ENCODE results near the gene INPP5A. TPM values are rescaled to one million over a fixed set of nuclear protein-coding genes. Genes with fewer than 3 reads are reported as not detected.

Gene INPP5A
- total RNA-seq, 1 donor from 2014 or later, result 29.5 TPM

DNA sequence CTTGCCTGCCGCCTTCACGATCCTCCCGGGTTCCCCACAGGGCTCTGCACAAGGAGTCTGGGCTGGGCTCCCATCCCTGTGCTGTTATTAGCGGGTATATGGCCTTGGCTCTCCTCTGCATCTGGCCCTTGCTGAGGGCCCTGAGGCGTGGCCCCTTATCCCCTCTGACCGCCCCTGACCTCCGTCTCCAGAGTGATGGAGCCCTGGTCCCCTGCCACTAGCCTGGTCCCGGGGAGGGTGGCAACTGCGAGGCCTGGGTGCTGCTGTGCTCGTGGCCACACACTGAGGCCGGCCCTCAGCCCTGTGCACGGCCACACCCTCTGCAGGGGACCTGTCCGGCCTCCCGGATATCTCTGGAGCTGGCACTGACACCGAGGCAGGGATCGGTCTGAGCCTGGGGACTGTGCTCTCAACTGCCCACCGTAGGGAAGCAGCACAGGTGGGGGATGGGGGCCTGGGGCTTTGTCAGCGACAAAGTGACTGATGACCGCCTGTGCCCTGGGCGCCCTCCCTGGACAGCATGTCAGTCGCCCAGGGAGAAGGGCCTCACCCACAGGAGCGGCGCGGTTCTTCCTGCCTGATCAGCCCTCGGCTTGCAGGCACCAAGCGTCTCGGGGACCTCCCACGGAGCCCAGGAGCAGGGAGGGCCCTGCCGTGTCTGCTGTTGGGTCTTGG lies 176.0 kb downstream of the INPP5A start:
- no peak for DNase-seq (ENCODE audit: low read depth)
- no peak for FAIRE-seq
- H3K36me3 ChIP-seq (ENCODE audit: control insufficient read depth, insufficient read depth, low read length), result peaks cover 7% of the 10 kb centered on the region
- no peaks in the 10 kb centered on the region for H3K27me3 ChIP-seq (ENCODE audit: control insufficient read depth, insufficient read depth, low read length)
- TF ChIP-seq, protein P1, sequence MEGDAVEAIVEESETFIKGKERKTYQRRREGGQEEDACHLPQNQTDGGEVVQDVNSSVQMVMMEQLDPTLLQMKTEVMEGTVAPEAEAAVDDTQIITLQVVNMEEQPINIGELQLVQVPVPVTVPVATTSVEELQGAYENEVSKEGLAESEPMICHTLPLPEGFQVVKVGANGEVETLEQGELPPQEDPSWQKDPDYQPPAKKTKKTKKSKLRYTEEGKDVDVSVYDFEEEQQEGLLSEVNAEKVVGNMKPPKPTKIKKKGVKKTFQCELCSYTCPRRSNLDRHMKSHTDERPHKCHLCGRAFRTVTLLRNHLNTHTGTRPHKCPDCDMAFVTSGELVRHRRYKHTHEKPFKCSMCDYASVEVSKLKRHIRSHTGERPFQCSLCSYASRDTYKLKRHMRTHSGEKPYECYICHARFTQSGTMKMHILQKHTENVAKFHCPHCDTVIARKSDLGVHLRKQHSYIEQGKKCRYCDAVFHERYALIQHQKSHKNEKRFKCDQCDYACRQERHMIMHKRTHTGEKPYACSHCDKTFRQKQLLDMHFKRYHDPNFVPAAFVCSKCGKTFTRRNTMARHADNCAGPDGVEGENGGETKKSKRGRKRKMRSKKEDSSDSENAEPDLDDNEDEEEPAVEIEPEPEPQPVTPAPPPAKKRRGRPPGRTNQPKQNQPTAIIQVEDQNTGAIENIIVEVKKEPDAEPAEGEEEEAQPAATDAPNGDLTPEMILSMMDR (IDR thresholded peaks at IDR 0.05; ENCODE audit: insufficient read depth, low read length, severe bottlenecking), result no peak
- H3K4me3 ChIP-seq (ENCODE audit: low read depth, low read length), result no peak overlapping the region

DNA sequence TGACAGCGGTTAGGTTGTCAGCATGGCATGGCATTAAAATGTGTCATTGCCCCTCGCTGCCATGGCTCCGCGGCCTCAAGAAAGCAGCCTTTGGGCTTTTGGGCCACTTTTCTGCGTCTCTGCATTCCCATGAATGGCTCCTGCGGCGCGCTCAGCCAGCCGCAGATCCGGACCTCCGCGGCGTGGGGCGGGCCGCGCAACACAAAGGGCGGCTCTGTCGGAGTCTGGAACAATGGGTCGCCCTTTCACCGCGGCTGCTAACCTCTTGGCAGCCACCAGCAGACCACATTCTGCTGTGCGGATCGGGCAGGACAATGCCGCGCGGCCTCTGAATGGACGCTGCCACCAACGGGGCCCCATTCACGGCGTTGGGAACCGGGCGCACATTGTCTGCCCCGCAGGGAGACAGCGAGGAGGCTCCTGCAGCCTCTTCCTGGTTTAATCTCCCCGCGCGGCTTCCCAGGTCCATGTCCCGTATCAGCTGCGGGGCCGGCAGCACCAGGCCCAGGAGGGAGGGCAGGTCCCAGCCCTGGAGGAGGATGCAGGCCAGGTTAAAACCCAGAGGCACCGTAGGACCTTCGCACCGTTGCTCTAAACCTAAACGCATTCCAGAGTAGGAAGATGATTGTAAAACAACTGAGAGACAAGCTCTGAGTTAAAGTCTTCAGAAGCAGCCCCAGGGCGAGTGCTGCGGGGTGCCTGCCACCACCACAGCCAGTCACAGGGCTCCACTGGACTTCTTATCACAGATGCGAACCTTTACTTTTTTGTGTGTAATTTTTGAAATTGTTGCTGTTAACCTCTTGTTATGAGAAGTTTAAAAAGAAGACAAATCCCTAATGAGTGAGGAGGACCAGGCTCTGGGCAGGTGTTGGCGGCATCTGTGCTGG lies 176.8 kb downstream of the INPP5A start:
- DNase-seq (ENCODE audit: low read depth), result no peak
- Histone ChIP-seq H3K27me3 (ENCODE audit: control insufficient read depth, insufficient read depth, low read length) (no peaks in the 10 kb centered on the region), H3K4me3 (ENCODE audit: low read depth, low read length) (no peak overlapping the region), H3K36me3 (ENCODE audit: control insufficient read depth, insufficient read depth, low read length) (peaks cover 6% of the 10 kb centered on the region)
- no peak for FAIRE-seq
- TF ChIP-seq, protein P1 (IDR thresholded peaks at IDR 0.05; ENCODE audit: insufficient read depth, low read length, severe bottlenecking), result no peak

DNA sequence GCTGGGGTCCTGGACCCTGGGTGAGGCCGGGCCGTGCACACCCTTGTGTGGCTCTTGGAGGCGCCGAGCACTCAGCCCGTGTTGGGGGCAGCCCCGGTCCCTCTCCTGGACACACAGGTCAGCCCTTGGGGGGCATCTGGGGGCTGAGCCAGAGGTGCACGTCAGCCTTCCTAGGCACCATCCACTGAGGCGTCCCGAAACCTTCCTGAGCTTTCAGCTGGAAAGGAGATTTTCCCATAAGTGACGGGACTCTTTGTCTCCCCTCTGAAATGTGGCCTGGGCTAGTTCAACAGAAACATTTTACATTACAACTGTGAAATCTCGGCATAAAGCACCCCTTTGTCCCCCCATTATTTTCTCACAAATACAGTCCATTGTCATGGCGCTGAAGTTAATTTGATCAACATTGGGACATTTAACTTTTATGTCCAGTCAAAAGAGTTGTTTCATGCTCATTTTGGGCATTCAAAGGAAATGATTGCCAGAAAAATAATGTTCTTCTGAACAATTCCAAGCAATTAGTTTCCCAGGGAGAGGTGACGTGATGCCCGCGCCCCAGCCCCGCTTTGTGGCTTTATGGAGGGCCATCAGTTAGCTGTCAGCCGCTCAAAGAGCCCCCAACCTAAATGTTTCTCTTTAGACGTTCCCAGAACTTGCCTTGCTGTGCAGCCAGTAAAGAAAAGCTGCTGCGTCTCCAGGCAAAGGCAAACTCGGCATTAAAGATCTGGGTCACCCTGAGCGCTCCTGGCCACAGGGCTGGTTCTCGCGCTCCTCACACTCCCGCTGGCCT lies 177.6 kb downstream of the INPP5A start:
- FAIRE-seq (no peak), DNase-seq (ENCODE audit: low read depth) (no peak)
- H3K36me3 ChIP-seq (ENCODE audit: control insufficient read depth, insufficient read depth, low read length), result peaks cover 6% of the 10 kb centered on the region
- no peaks in the 10 kb centered on the region for H3K27me3 ChIP-seq (ENCODE audit: control insufficient read depth, insufficient read depth, low read length)
- no peak overlapping the region for H3K4me3 ChIP-seq (ENCODE audit: low read depth, low read length)
- TF ChIP-seq, protein P1 (IDR thresholded peaks at IDR 0.05; ENCODE audit: insufficient read depth, low read length, severe bottlenecking), result no peak

DNA sequence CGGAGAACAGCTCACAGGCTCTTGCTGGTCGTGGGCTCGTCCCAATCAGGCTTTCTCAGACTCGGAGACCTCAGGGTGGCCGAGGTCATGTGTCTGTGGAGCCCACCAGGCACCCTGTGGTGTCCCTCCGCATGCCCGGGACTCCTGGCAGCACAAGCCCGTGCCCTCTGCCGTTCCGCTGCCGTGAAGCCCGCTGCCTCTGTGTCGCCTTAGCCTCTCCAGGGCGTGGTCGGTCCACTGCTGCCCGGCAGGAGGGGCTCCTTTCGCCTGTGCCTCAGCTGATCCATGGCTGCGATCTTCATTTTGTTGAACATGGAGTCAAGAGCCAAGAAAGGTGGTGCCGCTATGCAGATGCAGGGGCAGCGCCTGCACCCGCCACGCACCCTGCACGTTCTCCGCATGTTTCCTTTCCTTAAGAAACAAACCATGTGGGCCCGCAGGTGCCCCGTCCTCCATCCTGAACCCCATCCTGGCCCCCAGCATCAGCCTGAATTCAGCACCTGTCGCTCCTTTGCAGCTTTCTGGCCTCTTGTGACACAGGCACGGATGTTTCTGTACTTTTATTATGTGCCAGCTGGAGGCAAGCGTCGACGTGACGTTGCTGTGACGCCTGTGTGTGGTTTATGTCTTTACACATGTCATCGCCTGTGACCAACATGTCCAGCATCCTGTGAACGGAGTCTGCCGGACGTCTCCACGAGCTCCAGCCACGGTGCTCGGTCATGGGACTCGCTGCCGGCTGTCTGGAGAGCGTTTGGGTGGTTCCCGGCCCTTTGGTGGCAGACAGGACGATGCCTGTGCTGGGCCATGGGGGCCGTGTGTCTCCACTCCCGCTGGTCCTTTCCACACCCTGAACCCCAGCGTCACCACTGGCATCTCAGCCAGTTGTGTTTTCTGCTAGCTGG lies 178.4 kb downstream of the INPP5A start:
- FAIRE-seq (no peak), DNase-seq (ENCODE audit: low read depth) (no peak)
- H3K36me3 ChIP-seq (ENCODE audit: control insufficient read depth, insufficient read depth, low read length), result peaks cover 5% of the 10 kb centered on the region
- no peak overlapping the region for H3K4me3 ChIP-seq (ENCODE audit: low read depth, low read length)
- TF ChIP-seq, protein P1 (IDR thresholded peaks at IDR 0.05; ENCODE audit: insufficient read depth, low read length, severe bottlenecking), result no peak
- no peaks in the 10 kb centered on the region for H3K27me3 ChIP-seq (ENCODE audit: control insufficient read depth, insufficient read depth, low read length)

Measured in bronchial epithelial cell (primary cell).